Fibroblast of skin of scalp (primary cell): ENCODE measurements around the gene ZKSCAN2.

ENCODE experiments used
- DNase-seq: peaks from one replicate; pipeline ENCODE4 v3.0.0-alpha.2; 2013

The ZKSCAN2 gene

GRCh38 chr16:25223964-25224363, 33.7 kb downstream of the ZKSCAN2 start:
- DNase-seq = no peak

GRCh38 chr16:25222959-25223358, 34.7 kb downstream of the ZKSCAN2 start:
- no peak for DNase-seq

GRCh38 chr16:25219070-25219737, 38.4 kb downstream of the ZKSCAN2 start:
- no peak for DNase-seq

- DNase-seq = no peak
These were observed 39.7 kb downstream of the ZKSCAN2 start for GRCh38 chr16:25217921-25218320.

- DNase-seq = no peak
These were observed 40.5 kb downstream of the ZKSCAN2 start for GRCh38 chr16:25217112-25217511.

GRCh38 chr16:25213709-25214397, 43.8 kb downstream of the ZKSCAN2 start:
- DNase-seq = no peak

- DNase-seq = no peak
These were observed 45.0 kb downstream of the ZKSCAN2 start for GRCh38 chr16:25212636-25213035.

GRCh38 chr16:25210758-25211157, 46.9 kb downstream of the ZKSCAN2 start:
- peak; percentile 12 for DNase-seq

GRCh38 chr16:25199457-25199856, 58.2 kb downstream of the ZKSCAN2 start:
- no peak for DNase-seq

- no peak for DNase-seq
These were observed 59.6 kb downstream of the ZKSCAN2 start for GRCh38 chr16:25198021-25198420.

GRCh38 chr16:25194273-25194878, 63.3 kb downstream of the ZKSCAN2 start:
- no peak for DNase-seq

GRCh38 chr16:25192096-25192495, 65.5 kb downstream of the ZKSCAN2 start:
- DNase-seq = peak; percentile 18

GRCh38 chr16:25189305-25189704, 68.3 kb downstream of the ZKSCAN2 start:
- no peak for DNase-seq

- no peak for DNase-seq
These were observed 70.2 kb downstream of the ZKSCAN2 start for GRCh38 chr16:25187491-25187795.
